ENCODE data around the gene AQP5.

The AQP5 gene

DNA sequence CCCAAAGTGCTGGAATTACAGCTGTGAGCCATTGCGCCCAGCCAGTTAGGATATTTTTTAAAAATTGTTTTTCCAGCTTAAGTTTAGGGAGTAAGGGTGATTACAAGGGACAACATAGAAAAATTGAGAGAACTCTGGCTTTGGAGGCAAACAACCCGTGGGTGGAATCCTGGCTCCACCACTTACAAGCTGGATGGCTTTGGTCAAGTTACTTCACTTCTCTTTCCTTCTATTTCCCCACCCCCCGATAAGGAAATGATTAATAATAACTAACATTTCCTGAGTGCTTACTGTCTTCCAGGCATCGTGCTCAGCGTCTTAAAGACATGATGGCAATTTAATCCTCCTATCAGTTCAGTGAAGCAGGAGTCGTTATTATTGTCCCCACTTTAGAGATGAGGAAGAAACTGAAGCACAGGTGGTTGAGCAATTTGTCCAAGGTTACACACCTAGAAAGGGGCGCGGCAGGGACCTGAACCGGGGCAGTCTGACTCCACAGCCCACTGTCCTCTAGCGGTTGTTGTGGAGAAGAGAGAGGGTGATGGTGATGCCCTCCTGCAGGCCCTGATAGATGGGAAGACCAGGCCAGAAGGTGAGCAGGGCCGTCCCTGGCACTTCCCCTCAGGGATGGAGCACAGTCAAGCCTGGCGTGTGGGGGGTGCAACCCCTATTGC is 41.3 kb upstream of the AQP5 start:
- Histone ChIP-seq H3K4me1 (peaks cover 4% of the 10 kb centered on the region), H3K27me3 (no peaks in the 10 kb centered on the region), H3K9me3 (no peaks in the 10 kb centered on the region), H3K36me3 (no peaks in the 10 kb centered on the region), H3K4me3 (ENCODE audit: low read depth, low read length) (no peak overlapping the region)
- TF ChIP-seq, protein P1, sequence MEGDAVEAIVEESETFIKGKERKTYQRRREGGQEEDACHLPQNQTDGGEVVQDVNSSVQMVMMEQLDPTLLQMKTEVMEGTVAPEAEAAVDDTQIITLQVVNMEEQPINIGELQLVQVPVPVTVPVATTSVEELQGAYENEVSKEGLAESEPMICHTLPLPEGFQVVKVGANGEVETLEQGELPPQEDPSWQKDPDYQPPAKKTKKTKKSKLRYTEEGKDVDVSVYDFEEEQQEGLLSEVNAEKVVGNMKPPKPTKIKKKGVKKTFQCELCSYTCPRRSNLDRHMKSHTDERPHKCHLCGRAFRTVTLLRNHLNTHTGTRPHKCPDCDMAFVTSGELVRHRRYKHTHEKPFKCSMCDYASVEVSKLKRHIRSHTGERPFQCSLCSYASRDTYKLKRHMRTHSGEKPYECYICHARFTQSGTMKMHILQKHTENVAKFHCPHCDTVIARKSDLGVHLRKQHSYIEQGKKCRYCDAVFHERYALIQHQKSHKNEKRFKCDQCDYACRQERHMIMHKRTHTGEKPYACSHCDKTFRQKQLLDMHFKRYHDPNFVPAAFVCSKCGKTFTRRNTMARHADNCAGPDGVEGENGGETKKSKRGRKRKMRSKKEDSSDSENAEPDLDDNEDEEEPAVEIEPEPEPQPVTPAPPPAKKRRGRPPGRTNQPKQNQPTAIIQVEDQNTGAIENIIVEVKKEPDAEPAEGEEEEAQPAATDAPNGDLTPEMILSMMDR (IDR thresholded peaks at IDR 0.05; ENCODE audit: low read depth, low read length) = no peak
- no peak for DNase-seq

DNA sequence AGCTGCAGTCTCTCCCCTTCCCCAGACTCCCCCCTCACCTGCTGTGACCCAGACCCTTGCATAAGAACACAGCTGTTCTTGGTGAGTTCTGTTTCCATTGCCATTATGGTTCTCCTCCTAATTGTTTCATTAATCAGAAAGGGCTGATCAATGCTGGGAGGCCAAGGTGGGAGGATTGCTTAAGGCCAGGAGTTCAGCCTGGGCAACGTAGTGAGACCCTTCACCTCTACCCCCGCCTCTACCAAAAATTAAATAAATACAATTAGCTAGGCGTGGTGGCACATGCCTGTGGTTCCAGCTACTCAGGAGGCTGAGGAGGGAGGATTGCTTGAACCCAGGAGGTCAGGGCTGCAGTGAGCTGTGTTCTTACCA is 40.8 kb upstream of the AQP5 start:
- no peak for DNase-seq
- Histone ChIP-seq H3K9me3 (no peaks in the 10 kb centered on the region), H3K36me3 (no peaks in the 10 kb centered on the region), H3K4me3 (ENCODE audit: low read depth, low read length) (no peak overlapping the region), H3K4me1 (peaks cover 4% of the 10 kb centered on the region), H3K27me3 (no peaks in the 10 kb centered on the region)
- TF ChIP-seq, protein P1 (IDR thresholded peaks at IDR 0.05; ENCODE audit: low read depth, low read length) = no peak

DNA sequence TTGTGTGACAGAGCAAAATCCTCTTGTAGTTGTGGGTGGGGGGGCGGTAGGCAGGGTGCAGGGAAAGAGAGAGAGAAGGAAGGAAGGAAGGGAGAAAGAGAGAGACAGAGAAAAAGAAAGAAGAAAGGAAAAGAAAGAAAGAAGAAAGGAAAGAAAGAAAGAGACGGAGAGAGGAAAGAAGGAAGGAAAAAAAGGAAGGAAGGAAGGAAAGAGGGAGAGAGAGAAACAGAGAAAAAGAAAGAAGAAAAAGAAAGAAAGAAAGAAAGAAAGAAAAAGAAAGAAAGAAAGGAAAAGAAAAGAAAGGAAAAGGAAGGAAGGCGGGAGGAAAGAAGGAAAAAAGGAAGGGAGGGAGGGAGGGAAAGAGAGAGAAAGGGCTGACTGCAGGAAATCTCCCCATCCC is 40.4 kb upstream of the AQP5 start:
- TF ChIP-seq, protein P1 (IDR thresholded peaks at IDR 0.05; ENCODE audit: low read depth, low read length) = no peak
- Histone ChIP-seq H3K27me3 (no peaks in the 10 kb centered on the region), H3K36me3 (no peaks in the 10 kb centered on the region), H3K4me3 (ENCODE audit: low read depth, low read length) (no peak overlapping the region), H3K9me3 (no peaks in the 10 kb centered on the region), H3K4me1 (peaks cover 1% of the 10 kb centered on the region)
- no peak for DNase-seq

DNA sequence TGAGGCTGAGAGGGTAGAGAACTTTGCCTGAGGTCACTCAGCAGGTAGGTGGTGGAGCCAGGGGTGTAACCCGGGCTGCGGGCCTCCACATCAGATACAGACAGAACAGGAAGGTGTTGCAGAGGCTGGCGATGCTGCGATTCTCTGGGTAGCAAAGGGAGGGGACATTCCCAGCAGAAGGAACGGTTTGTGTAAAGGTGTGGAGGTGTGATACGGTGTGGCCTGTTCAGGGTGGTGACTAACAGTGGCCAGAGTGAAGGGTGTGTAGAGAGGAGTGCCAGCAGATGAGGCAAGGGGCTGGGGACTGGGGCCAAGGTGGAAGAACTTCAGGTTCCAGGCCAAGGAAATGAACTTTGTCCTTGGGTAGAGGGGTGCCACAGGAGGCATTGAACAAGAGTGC is 39.7 kb upstream of the AQP5 start:
- TF ChIP-seq, protein P1 (IDR thresholded peaks at IDR 0.05; ENCODE audit: low read depth, low read length) = no peak
- H3K36me3 ChIP-seq = no peaks in the 10 kb centered on the region
- H3K4me3 ChIP-seq (ENCODE audit: low read depth, low read length) = no peak overlapping the region
- DNase-seq = no peak
- no peaks in the 10 kb centered on the region for H3K9me3 ChIP-seq
- no peaks in the 10 kb centered on the region for H3K4me1 ChIP-seq
- H3K27me3 ChIP-seq = no peaks in the 10 kb centered on the region

DNA sequence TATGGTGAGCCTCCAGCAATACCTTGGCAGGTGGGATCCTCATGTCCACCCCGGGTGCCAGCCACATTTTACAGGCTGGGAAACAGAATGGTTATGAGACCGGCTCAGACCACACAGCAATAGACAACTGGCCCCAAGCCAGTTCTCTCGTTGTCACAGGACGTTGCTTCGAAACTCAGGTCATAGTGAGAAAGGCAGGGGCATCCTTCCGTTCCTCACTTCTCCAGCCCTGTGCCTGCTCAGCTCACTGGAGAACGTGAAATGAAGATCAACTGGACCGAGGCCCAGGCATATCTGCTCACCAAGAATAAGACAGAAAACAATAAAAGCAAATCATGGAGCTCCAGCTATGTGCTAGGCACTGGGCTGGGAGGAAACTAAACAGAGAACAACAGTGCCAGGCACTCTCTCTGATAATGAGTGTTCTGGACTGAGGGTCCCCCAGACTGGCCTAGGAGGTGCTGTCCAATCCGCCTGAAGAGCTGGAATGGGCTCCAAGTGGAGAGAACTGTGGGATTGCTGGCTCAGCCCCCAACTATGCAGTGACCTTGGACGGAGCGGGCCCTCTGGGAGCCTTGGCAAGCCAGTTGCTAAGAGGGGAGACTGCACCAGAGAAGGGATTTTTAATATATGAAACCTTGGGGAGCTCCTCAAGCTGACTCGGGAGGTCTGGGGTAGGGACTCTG is 39.2 kb upstream of the AQP5 start:
- TF ChIP-seq, protein P1 (IDR thresholded peaks at IDR 0.05; ENCODE audit: low read depth, low read length) = no peak
- Histone ChIP-seq H3K4me3 (ENCODE audit: low read depth, low read length) (no peak overlapping the region), H3K27me3 (no peaks in the 10 kb centered on the region), H3K36me3 (no peaks in the 10 kb centered on the region), H3K9me3 (no peaks in the 10 kb centered on the region), H3K4me1 (no peaks in the 10 kb centered on the region)
- DNase-seq = no peak

DNA sequence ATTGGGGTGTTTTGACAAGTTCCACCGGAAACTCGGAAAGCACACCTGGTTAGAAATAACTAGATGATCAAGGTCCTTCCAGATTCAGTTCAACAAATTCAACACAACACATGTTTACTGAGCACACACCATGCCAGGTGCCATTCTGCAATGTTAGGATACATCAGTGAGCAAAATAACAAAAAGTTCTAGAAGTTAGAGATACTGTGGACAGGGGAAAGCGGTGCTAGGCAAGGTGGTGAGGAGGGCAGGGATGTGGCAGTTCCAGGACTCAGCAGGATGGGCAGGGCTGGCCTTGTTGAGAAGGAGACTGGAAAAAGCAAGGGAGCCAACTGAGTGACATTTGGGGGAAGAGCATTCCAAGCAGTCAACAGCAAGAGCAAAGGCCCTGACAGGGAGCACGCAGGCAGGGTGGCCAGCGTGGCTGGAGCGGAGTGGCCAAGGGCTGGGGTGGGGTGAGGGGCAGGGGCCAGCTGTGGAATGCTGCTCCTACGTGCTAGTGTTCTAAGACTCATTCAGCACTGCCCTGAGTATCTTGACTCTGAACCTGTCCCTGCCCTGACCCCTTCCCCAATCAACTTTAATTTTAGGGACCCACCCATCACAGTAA is 38.5 kb upstream of the AQP5 start:
- H3K4me3 ChIP-seq (ENCODE audit: low read depth, low read length) = no peak overlapping the region
- TF ChIP-seq, protein P1 (IDR thresholded peaks at IDR 0.05; ENCODE audit: low read depth, low read length) = no peak
- H3K4me1 ChIP-seq = no peaks in the 10 kb centered on the region
- H3K9me3 ChIP-seq = no peaks in the 10 kb centered on the region
- DNase-seq = no peak
- H3K36me3 ChIP-seq = no peaks in the 10 kb centered on the region
- H3K27me3 ChIP-seq = no peaks in the 10 kb centered on the region
